Cardiac muscle cell (in vitro differentiated cells and primary cell): Measurements from ENCODE around the gene DOK7. TPM values are rescaled to one million over a fixed set of nuclear protein-coding genes. Genes with fewer than 3 reads are reported as not detected.

Experiments used
- DNase-seq, 2 donors: peaks; one replicate each; pipeline versions ENCODE4 v3.0.0 to v3.0.0-alpha.2; 2010 to 2017; ENCODE audit warnings: low read depth in 1 of 2, low spot score in 1 of 2
- H3K27ac ChIP-seq: fragments of 200-600 bp; sonication (generic); 2 replicates; pipeline ENCODE4 v1.5.1; 2016
- H3K27me3 ChIP-seq: fragments of 200-600 bp; sonication (generic); 2 replicates; pipeline ENCODE4 v1.6.0; 2016; ENCODE audit warnings: control low read depth
- H3K36me3 ChIP-seq: fragments of 200-600 bp; sonication (generic); 2 replicates; pipeline ENCODE4 v1.5.1; 2016; ENCODE audit warnings: control low read depth
- H3K4me1 ChIP-seq: fragments of 200-600 bp; sonication (generic); 2 replicates; pipeline ENCODE4 v1.8.1; 2017; ENCODE audit warnings: low read depth, mild to moderate bottlenecking, mixed run types
- H3K4me3 ChIP-seq: fragments of 200-600 bp; sonication (generic); 2 replicates; pipeline ENCODE4 v1.5.1; 2016; ENCODE audit warnings: mild to moderate bottlenecking
- H3K9me3 ChIP-seq: fragments of 200-600 bp; sonication (generic); 2 replicates; pipeline ENCODE4 v1.5.1; 2017; ENCODE audit warnings: low read depth, mild to moderate bottlenecking, control low read depth
- CTCF ChIP-seq: IDR thresholded peaks from 2 replicates; pipeline ENCODE4 v1.5.1; 2012; ENCODE audit warnings: low read depth, mild to moderate bottlenecking, low read length
- polyA plus RNA-seq: library from polyadenylated mRNA; unstranded; fragments of >200 nt; fragmentation: Nextera tagmentation; extraction: Ambion mirVana; gene quantifications from 2 replicates; pipeline ENCODE4 v1.2.1, GENCODE V29; 2016
- total RNA-seq: library from RNA; depleted of rRNA; stranded (reverse); fragments of >200 nt; gene quantifications from 2 replicates; pipeline ENCODE4 v1.2.3, GENCODE V29; 2016

Gene DOK7
- total and polyA plus RNA-seq, 2 experiments from 2014 or later: 14.4 to 18.0 TPM

DNA sequence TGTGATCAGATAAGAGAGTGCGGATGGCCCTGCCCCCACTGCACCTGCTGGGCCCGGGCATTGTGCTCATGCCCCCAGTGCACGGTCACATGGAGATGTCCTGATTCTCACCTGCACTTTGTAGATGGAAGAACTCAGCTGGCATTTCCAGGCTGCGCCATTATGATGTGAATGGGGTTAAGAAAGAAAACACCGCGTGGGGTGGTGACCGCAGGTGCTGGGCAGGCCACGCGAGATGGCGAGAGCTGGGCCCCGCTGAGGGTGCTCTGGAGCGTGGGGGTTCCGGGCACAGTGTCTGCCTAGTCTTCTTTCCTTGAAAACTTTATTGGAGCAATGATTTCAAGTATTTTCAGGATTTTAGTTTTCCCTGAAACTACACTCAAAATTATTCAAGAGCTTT is 39.2 kb upstream of the DOK7 start:
- TF ChIP-seq CTCF: no peak
- no peak for DNase-seq
- no peaks in the 10 kb centered on the region for H3K36me3 ChIP-seq

DNA sequence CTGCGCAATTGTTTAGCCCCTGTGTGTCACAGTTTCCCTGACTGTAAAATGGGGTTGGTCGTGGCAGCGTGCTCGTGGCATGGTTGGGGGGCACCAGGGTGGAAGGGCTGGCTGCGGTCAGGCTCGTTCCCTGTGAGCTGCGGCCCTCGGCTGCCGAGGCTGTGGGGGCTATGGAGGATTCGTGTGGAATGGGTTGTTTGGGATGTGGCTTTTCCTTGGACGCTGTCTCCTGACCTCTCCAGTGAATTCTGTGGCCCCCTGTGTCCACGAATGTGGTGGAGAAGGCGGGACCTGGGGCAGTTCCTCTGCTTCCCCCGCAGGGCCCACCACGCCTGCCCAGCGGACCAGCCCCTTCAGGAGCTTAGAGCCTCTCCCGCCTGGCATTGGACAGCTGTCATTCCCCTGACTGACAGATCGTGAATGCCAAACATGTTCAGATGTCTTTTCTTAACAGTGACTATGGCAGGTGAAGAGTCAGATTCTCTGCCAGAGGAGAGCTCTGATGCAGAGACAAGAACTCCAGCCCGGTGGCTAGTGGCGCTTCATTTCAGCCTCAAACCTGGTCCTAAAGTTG is 38.5 kb upstream of the DOK7 start:
- Histone ChIP-seq H3K27ac (no peak overlapping the region), H3K9me3 (no peaks in the 10 kb centered on the region), H3K27me3 (no peaks in the 10 kb centered on the region), H3K4me1 (no peaks in the 10 kb centered on the region), H3K36me3 (no peaks in the 10 kb centered on the region), H3K4me3 (no peak overlapping the region)
- no peak for TF ChIP-seq CTCF
- no peak for DNase-seq

More for the DNA sequence above, 39.2 kb upstream of the DOK7 start:
- Histone ChIP-seq H3K9me3 (no peaks in the 10 kb centered on the region), H3K4me3 (no peak overlapping the region), H3K27me3 (no peaks in the 10 kb centered on the region), H3K4me1 (no peaks in the 10 kb centered on the region), H3K27ac (no peak overlapping the region)

DNA sequence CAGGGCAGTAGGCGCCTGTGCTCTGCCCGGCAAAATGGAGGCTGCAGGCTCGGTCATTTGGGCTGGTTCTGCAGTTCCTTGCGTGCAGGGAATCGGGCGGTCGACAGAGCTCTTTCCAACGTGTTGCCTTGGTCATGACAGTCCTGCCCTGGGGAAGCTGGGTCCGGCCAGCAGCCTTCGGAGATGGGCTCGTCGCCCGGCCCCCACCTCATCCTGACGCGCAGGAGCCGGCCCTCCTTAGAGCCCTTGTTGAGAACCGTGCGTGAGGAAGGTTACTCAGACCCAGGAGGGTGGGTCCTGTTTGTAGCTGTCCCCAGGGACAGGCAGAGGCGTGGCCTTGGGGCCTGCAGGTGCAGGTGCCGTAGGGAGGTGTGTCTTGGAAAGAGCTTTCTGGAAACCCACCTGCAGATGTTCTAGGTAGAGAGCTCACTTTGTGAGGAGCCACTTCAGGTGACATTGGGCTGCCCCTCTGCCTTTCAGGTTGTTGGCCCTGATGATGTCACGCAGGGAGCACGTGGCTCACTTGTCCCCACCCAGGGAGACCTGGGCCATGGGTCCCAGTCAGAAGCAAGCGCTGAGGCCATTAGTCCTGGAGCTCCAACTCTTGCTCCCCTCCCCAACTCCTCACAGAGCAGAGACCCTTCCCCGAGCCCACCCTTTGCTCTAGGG is 36.5 kb upstream of the DOK7 start:
- no peak for DNase-seq
- no peak for TF ChIP-seq CTCF
- Histone ChIP-seq H3K27me3 (no peaks in the 10 kb centered on the region), H3K9me3 (no peaks in the 10 kb centered on the region), H3K4me1 (no peaks in the 10 kb centered on the region), H3K27ac (no peak overlapping the region), H3K4me3 (no peak overlapping the region), H3K36me3 (no peaks in the 10 kb centered on the region)

DNA sequence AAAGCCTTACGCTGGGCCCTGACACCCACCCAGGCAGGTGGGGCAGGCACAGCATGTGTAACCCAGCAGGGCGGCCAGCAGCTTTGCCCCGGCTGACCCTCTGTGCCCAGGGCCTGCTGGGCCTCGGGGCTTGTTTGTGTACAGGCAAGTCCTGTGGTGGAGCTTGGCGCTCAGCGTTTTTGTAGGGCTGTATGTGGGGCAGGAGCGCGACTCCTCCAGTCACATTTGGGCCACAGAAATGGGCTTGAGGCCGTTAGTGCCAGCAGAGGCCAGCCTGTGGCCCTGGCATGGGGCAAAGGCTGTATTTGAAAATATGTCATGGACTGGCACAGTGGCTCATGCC is 36.0 kb upstream of the DOK7 start:
- no peak for DNase-seq
- H3K4me3 ChIP-seq: no peak overlapping the region
- TF ChIP-seq CTCF: no peak
- no peaks in the 10 kb centered on the region for H3K27me3 ChIP-seq
- no peaks in the 10 kb centered on the region for H3K9me3 ChIP-seq
- H3K4me1 ChIP-seq: no peaks in the 10 kb centered on the region
- no peak overlapping the region for H3K27ac ChIP-seq
- no peaks in the 10 kb centered on the region for H3K36me3 ChIP-seq

DNA sequence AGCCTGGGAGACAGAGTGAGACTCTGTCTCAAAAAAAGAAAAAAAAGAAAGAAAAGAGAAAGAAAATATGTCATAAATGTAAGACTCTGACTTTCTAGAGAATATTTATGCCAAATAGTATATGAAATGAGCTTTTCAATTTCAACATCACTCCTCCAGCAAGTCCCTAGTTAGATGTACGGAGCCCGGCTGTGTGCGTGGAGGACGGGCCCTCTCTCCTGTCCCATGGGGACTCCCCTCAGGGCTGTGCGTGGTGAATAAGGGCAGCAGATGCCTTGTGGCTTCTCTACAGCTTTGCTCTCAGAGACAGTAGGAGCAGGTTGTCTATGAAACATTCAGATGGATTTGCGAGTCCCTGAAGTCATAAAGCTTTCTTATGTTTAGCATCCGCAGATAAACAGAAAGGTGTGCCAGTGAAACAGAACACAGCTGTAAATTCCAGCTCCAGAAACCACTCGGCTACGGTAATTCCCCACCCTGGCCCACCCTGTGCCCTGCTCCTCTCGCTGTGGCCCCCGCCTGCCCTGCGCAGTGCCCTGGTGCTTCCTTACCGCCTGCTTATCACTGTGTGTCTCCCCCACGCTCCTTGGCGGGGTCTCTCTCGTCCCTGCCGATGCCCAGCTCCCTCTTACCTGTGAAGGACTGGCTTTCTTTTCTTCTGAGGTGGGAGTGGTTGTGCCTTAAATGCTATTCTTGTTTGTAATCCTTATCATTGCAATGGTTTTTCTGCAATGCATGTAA is 35.2 kb upstream of the DOK7 start:
- H3K9me3 ChIP-seq: no peaks in the 10 kb centered on the region
- no peak for DNase-seq
- no peak overlapping the region for H3K27ac ChIP-seq
- no peak overlapping the region for H3K4me3 ChIP-seq
- no peak for TF ChIP-seq CTCF
- no peaks in the 10 kb centered on the region for H3K36me3 ChIP-seq
- H3K27me3 ChIP-seq: no peaks in the 10 kb centered on the region
- H3K4me1 ChIP-seq: no peaks in the 10 kb centered on the region
